Chondrocyte (in vitro differentiated cells): Measurements from ENCODE around the gene RBM6. TPM values are rescaled to one million over a fixed set of nuclear protein-coding genes. Genes with fewer than 3 reads are reported as not detected.
"Not testable (repeated sequence)": the region's sequence is repeated elsewhere in the genome, so short reads cannot be mapped to it uniquely, and the experiment has no call there.

Experiments
- DNase-seq: peaks from one replicate; pipeline ENCODE4 v3.0.0; 2021; ENCODE audit warnings: mixed read lengths, low spot score
- H3K27ac Mint-ChIP-seq: one replicate; pipeline ENCODE4 v1.8.0; 2021; ENCODE audit warnings: mild to moderate bottlenecking, moderate library complexity, mixed read lengths; ENCODE audit not compliant: unreplicated experiment
- H3K27me3 Mint-ChIP-seq: 2 replicates; pipeline ENCODE4 v1.8.0; 2021; ENCODE audit warnings: low read depth, mixed read lengths
- H3K36me3 Mint-ChIP-seq: 2 replicates; pipeline ENCODE4 v1.8.0; 2021; ENCODE audit warnings: low read depth, mixed read lengths
- H3K4me1 Mint-ChIP-seq: 2 replicates; pipeline ENCODE4 v1.8.0; 2021; ENCODE audit warnings: low read depth, mild to moderate bottlenecking, mixed read lengths
- H3K4me3 Mint-ChIP-seq: one replicate; pipeline ENCODE4 v1.8.0; 2021; ENCODE audit warnings: mild to moderate bottlenecking, moderate library complexity, mixed read lengths; ENCODE audit not compliant: unreplicated experiment
- H3K9me3 Mint-ChIP-seq: 2 replicates; pipeline ENCODE4 v1.8.0; 2021; ENCODE audit warnings: low read depth, mixed read lengths
- CTCF ChIP-seq: fragments of 200-600 bp; sonication (generic); IDR thresholded peaks from 2 replicates; pipeline ENCODE4 v1.5.0; 2021; ENCODE audit warnings: antibody characterized with exemption, mild to moderate bottlenecking, moderate library complexity
- total RNA-seq: library from RNA; stranded (reverse); gene quantifications from 3 replicates; pipeline ENCODE4 v1.2.1, GENCODE V29; 2021

RBM6 gene
- total RNA-seq, 1 donor from 2014 or later, result 57.1 TPM

GRCh38 chr3:49911124-49911420, 28.9 kb upstream of the RBM6 start:
- TF ChIP-seq CTCF, result no peak
- no peaks in the 10 kb centered on the region for H3K9me3 Mint-ChIP-seq
- H3K4me3 Mint-ChIP-seq, result no peak overlapping the region
- no peak for DNase-seq
- H3K4me1 Mint-ChIP-seq, result peaks cover 4% of the 10 kb centered on the region
- H3K36me3 Mint-ChIP-seq, result peaks cover 14% of the 10 kb centered on the region
- no peaks in the 10 kb centered on the region for H3K27me3 Mint-ChIP-seq
- no peak overlapping the region for H3K27ac Mint-ChIP-seq

- Mint-ChIP-seq H3K27me3 (no peaks in the 10 kb centered on the region), H3K4me1 (no peaks in the 10 kb centered on the region), H3K9me3 (no peaks in the 10 kb centered on the region), H3K27ac (no peak overlapping the region), H3K4me3 (no peak overlapping the region), H3K36me3 (peaks cover 14% of the 10 kb centered on the region)
- no peak for DNase-seq
- TF ChIP-seq CTCF, result no peak
These were observed 28.3 kb upstream of the RBM6 start for GRCh38 chr3:49911611-49912010.

GRCh38 chr3:49912881-49913281, 27.1 kb upstream of the RBM6 start:
- no peaks in the 10 kb centered on the region for H3K27me3 Mint-ChIP-seq
- H3K4me3 Mint-ChIP-seq, result no peak overlapping the region
- DNase-seq, result no peak
- no peak for TF ChIP-seq CTCF
- no peak overlapping the region for H3K27ac Mint-ChIP-seq
- no peaks in the 10 kb centered on the region for H3K9me3 Mint-ChIP-seq
- H3K4me1 Mint-ChIP-seq, result no peaks in the 10 kb centered on the region
- peaks cover 15% of the 10 kb centered on the region for H3K36me3 Mint-ChIP-seq

- no peak for TF ChIP-seq CTCF
- H3K9me3 Mint-ChIP-seq, result no peaks in the 10 kb centered on the region
- no peak overlapping the region for H3K27ac Mint-ChIP-seq
- no peak overlapping the region for H3K4me3 Mint-ChIP-seq
- H3K27me3 Mint-ChIP-seq, result no peaks in the 10 kb centered on the region
- H3K4me1 Mint-ChIP-seq, result no peaks in the 10 kb centered on the region
- H3K36me3 Mint-ChIP-seq, result peaks cover 15% of the 10 kb centered on the region
- no peak for DNase-seq
These were observed 25.0 kb upstream of the RBM6 start for GRCh38 chr3:49914906-49915305.

DNA sequence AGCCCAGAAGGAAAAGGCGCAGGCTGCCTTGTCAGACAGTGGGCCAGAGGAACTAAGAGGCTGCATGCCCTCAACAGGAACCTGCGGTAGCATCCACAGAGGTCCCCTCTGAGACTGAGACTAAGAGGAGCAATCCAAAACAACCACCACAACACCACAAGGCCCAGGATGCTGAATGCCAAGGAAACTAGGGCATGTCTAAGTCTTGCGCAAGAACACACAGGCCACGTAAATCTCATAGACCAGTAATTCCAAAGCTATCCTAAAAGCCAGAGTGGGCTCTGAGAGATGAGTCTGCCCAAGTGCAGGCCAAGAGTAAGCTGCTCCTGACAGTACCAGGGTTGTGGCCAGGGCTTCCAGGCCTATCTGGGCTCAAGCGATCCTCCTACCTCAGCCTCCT, 23.3 kb upstream of the RBM6 start:
- TF ChIP-seq CTCF, result no peak
- no peak for DNase-seq
- Mint-ChIP-seq H3K27me3 (no peaks in the 10 kb centered on the region), H3K9me3 (no peaks in the 10 kb centered on the region), H3K4me1 (no peaks in the 10 kb centered on the region), H3K36me3 (peaks cover 11% of the 10 kb centered on the region), H3K4me3 (no peak overlapping the region), H3K27ac (no peak overlapping the region)

DNA sequence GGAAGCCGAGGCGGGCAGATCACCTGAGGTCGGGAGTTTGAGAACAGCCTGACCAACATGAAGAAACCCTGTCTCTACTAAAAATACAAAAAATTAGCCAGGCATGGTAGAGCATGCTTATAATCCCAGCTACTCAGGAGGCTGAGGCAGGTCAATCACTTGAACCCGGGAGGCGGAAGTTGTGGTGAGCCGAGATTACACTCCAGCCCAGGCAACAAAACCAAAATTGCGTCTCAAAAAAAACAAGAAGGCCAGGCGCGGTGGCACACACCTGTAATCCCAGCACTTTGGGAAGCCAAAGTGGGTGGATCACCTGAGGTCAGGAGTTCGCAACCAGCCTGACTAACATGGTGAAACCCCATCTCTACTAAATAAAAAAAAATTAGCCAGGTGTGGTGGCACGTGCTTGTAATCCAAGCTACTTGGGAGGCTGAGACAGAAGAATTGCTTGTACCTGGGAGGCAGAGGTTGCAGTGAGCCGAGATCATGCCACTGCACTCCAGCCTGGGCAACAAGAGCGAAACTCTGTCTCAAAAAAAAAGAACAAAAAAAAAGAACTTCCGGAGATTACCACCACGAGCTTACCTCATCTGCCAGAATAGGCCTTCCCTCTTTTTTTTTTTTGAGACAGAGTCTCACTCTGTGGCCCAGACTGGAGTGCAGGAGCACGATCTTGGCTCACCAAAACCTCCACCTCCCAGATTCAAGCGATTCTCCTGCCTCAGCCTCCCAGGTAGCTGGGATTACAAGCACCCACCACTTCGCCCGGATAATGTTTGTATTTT, 22.0 kb upstream of the RBM6 start:
- not testable (repeated sequence) for H3K36me3 Mint-ChIP-seq, H3K4me3 Mint-ChIP-seq, H3K9me3 Mint-ChIP-seq, H3K4me1 Mint-ChIP-seq, H3K27ac Mint-ChIP-seq, H3K27me3 Mint-ChIP-seq, DNase-seq
